HL-60/S4 (cell line): ENCODE measurements around the gene BRD2.

Experiments
- in situ Hi-C: fragments of 300-500 bp; cut with MboI; formaldehyde crosslinking; loops from 2 replicates; pipeline ENCODE4 v1.14.3; 2022; ENCODE audit warnings: low sequenced_read_pairs

Gene BRD2

GRCh38 chr6:32971242-32971580 lies 2.8 kb downstream of the BRD2 start:
- in situ Hi-C loops, result no loop called here

DNA sequence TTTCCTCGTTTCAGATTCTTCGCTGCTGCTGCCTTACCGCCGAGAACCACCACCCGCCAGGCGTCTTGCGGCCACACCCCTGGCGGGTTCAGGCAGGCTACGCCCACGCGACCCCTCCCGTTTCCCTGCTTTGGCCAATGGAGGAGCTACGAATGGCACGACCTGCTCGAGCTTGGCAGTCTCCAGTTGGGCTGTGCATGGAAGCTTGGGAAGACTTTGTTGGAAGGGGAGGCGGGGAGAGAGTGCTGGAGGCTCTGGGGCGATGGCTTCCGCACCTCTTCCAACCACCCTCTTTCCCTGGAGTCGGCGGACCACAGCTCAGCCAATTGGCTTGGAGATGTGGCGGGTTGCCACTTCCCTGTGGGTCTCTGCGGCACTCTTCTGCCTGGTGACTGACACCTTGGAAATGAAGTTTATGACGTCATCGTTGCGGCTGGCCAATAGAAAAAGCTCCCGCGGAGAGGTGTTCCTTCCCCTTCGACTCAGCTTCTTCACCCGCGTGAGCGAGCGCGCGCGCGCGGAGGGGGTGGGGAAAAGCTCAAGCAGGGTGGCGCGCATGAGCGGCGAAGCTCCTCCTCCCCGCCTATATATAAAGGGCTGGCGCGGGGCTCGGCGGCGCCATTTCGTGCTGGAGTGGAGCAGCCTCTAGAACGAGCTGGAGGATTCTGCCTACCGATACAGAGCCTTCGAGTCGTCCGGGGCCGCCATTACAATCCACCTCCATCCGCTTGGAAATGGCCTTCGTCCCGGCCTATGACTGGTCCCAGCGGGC lies 3.4 kb downstream of the BRD2 start:
- in situ Hi-C loops, result no loop called here

DNA sequence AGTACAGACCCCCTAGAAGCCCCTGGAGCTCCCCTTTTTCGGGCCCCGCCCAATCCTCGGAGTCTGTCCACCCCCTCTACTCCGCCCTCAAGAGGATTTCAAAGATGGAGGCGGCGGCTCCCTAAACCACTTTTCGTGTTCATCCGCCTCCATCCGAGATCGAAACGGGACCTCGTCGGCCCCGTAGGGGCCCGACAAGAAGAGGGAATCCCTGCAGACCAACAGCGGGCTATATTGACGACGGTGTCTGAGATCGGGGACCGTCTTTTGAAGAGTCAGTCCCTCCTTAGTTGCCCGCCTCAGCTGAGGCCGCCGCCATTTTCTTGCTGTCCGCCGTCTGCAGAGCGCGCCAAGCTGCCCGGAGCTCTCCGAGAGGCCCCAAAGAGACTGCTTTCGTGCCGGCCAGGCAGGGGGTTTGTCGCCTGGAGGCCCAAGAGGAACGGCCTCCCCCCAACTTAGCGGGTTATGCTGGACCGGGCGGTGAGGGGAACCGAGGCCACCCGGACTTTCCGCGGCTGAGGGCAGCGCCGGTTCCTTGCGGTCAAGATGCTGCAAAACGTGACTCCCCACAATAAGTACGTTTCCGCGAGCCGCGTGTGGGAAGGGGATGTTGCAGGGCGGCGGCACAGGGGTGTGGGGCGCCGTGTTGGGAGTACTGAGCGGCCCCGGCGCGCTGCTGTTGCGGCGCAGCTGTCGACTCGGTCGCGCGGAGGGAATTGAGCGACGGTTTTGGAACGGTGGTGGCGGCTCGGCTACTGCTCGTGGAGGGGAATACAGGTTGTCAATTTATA lies 4.2 kb downstream of the BRD2 start:
- in situ Hi-C loops, result no loop called here

DNA sequence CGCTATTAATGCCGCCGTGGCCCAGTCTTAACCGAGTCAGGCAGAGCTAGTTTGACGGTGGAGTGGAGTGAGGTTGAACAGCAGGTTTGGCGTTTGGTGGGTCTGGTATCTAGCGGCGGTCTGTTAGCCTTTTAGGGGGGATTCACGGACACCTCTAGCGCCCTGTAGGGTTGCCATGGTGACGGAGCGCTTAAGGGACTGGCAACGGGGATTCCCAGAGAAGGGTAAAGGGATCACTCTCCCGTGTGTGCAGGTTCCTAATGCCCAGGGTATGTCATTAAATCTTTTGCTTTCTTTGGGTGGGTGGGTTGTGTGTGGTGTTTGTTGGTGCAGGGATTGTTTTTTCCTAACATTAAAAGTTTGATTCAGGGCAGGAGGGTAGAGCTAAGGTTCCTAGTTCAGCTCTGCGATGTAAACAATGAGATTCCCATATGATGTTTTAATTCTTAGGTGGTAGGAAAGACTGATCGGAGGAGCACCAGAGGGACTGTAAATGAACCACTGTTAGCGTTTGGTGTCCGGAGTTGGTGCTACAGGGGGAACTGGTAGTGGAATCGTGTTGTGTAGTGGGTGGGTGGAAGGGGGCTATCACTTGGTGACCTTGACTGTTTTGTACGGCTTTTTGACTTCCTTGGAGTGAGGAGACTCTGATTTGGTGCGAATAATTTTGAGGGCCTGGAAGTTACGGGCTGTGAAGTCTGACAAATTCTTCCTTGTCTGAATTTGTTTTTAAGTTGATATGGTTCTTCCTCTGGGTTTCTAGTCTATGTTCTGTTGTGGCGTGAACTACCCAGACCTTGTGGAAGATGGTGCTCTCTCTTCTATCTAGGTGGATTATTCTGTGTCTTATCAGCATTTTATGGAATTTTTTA lies 5.0 kb downstream of the BRD2 start:
- in situ Hi-C loops, result no loop called here

DNA sequence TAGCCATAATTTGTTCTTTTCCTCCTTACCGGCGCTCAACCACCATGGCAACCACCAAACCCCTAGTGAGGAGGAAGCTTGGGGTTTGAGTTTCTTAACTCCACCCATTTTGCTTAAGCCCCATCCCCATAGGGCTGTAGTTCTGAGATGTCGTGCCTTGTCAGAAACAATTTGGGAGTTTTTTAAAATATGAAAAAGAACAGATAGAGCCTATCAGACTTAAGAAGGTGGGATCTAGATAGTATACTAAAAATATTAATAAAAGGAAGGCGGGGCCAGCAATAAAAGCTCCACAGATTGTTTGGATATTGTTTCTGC lies 5.6 kb downstream of the BRD2 start:
- in situ Hi-C loops, result no loop called here

- in situ Hi-C loops, result loop anchor here (5.0 kb wide), 1 partner anchor 77 kb away; no protein-coding TSS in a partner anchor
Measured at GRCh38 chr6:32974541-32975308, 6.3 kb downstream of the BRD2 start.

- in situ Hi-C loops, result loop anchor here (5.0 kb wide), 1 partner anchor 79 kb away; no protein-coding TSS in a partner anchor
Measured at GRCh38 chr6:32975886-32976285, 7.5 kb downstream of the BRD2 start.

DNA sequence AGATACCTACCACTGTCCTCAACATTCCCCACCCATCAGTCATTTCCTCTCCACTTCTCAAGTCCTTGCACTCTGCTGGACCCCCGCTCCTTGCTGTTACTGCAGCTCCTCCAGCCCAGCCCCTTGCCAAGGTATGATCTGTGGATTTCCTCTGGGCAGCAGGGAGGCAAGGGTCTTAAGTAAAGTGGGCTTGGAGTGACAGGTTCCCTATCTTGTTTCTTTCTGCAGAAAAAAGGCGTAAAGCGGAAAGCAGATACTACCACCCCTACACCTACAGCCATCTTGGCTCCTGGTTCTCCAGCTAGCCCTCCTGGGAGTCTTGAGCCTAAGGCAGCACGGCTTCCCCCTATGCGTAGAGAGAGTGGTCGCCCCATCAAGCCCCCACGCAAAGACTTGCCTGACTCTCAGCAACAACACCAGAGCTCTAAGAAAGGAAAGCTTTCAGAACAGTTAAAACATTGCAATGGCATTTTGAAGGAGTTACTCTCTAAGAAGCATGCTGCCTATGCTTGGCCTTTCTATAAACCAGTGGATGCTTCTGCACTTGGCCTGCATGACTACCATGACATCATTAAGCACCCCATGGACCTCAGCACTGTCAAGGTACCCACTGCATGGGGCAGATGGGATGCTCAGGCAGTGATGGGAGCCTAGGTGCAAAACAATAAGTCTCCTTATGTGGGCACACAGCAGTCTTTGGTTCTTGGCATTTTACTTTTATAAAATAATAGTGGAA lies 8.1 kb downstream of the BRD2 start:
- in situ Hi-C loops, result loop anchor here (5.0 kb wide), 1 partner anchor 79 kb away; no protein-coding TSS in a partner anchor

- in situ Hi-C loops, result loop anchor here (5.0 kb wide), 1 partner anchor 80 kb away; no protein-coding TSS in a partner anchor
Measured at GRCh38 chr6:32977272-32977952, 9.0 kb downstream of the BRD2 start.

DNA sequence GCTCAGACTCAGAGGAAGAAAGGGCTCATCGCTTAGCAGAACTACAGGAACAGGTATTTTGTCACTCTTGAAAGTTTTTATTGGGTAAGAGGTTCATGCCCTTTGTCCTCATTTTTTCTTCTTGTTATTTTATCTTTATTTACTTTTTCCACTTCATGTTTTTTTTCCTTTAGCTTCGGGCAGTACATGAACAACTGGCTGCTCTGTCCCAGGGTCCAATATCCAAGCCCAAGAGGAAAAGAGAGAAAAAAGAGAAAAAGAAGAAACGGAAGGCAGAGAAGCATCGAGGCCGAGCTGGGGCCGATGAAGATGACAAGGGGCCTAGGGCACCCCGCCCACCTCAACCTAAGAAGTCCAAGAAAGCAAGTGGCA lies 9.5 kb downstream of the BRD2 start:
- in situ Hi-C loops, result loop anchor here (5.0 kb wide), 1 partner anchor 81 kb away; no protein-coding TSS in a partner anchor

DNA sequence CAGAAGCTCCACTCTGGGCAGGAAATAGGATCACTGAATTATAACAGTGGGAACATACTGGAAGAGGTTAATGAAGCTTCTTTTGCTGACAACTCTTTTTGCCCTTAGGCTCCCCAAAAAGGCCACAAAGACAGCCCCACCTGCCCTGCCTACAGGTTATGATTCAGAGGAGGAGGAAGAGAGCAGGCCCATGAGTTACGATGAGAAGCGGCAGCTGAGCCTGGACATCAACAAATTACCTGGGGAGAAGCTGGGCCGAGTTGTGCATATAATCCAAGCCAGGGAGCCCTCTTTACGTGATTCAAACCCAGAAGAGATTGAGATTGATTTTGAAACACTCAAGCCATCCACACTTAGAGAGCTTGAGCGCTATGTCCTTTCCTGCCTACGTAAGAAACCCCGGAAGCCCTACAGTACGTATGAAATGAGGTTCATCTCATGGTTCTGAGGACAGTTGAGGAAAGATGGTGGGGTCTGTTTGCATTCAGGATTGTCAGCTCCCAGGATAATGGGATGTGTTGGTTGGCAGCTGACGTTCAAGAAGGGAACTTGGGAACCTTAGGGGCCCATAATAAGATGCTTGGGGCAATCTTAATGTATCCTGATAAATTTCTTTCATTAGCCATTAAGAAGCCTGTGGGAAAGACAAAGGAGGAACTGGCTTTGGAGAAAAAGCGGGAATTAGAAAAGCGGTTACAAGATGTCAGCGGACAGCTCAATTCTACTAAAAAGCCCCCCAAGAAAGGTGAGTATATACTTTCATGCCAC lies 11.5 kb downstream of the BRD2 start:
- in situ Hi-C loops, result loop anchor here (5.0 kb wide), 1 partner anchor 83 kb away; no protein-coding TSS in a partner anchor

DNA sequence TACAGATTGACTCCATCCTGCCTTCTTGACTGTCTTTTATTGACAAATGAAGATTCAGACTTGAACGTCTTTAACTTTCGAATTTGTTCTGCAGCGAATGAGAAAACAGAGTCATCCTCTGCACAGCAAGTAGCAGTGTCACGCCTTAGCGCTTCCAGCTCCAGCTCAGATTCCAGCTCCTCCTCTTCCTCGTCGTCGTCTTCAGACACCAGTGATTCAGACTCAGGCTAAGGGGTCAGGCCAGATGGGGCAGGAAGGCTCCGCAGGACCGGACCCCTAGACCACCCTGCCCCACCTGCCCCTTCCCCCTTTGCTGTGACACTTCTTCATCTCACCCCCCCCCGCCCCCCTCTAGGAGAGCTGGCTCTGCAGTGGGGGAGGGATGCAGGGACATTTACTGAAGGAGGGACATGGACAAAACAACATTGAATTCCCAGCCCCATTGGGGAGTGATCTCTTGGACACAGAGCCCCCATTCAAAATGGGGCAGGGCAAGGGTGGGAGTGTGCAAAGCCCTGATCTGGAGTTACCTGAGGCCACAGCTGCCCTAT lies 12.2 kb downstream of the BRD2 start:
- in situ Hi-C loops, result no loop called here

DNA sequence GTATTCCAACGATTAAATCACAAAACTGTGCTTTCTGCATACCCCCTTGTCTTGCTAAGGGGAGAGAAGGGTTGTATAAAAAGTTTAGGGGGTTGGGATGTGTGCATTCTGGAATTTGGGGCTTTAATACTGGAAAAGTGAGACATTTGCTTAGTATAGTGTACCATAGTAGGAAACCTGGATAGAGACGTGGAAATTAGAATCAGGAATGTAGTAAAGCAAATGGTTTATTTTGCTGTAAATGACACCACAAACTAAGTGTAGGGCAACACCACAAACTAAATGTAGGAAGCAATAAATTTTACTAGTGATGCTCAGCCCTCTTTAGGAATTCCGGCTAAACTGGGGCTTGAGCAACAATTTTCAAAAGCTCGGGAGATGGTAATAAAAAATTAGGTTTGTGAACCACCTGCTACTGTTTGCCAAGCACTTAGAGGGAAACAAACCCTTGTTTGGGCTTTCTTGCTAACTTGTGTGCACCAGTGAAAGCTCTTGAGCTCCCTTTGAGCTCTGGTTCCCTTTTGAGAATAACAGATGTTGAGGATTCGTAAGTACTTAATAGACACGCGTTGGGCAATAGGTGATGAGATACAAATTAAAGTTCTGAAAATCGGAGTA lies 13.8 kb downstream of the BRD2 start:
- in situ Hi-C loops, result no loop called here

- in situ Hi-C loops, result no loop called here
Measured at GRCh38 chr6:32982702-32983492, 14.5 kb downstream of the BRD2 start.

DNA sequence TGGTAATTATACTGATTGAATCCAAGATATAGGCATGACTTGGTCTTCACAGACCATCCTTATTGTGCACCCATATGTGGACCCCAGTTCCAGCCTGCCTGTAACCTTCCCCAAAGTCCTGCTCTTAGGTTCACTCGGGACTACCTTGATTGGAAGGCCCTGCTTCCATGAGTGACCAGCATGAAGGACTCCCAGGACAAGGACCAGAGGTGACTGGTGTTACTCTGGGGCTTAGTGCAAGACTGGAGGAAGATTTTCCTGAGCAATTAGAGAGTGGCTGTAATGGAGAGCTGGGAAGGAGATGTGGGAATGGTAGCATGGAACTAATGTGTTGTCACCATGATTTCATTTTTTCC lies 15.1 kb downstream of the BRD2 start:
- in situ Hi-C loops, result no loop called here

DNA sequence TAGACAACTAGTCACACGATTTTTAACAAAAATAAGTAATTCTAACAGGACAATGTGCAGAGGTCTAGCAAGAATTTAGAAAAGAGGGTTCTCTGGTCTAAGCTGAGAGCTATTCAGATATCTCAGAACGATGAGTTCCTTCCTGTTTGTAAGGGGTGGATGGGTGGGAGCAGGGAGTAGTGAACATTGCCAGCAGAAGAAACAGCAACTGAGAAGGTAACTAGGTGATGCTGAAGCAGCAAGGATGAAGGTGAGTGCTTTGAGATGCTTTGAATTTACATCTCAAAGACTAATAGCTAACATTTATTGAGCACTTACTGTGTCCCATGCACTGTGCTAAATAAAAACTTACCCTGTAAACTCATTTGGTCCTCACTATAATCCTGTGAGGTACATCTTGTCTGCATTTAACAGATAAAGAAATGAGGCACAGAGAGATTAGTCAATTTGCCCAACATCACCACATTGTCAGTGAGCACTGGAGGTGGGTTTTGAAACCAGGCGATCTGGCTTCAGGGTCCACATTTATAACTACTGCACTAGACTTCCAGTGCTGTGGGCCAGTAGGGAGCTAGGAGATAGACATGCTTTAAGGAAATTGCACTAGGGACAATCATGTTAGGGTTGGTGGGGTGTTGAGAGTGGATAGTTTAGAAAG lies 15.7 kb downstream of the BRD2 start:
- in situ Hi-C loops, result no loop called here
